HG03558 (cell line): ENCODE results near the gene DLGAP1.

ENCODE experiments used
- ATAC-seq: cut with Tn5 transposase; IDR thresholded peaks from one replicate; pipeline ENCODE4 v1.9.1; 2021; ENCODE audit warnings: moderate number of reproducible peaks; ENCODE audit not compliant: unreplicated experiment; ENCODE audit errors: extremely low read depth

Gene DLGAP1

GRCh38 chr18:4020026-4020425 lies 435.1 kb downstream of the DLGAP1 start:
- ATAC-seq, result no peak

- ATAC-seq, result no peak
These were observed 437.6 kb downstream of the DLGAP1 start for GRCh38 chr18:4017480-4017879.

- ATAC-seq, result no peak
These were observed 438.6 kb downstream of the DLGAP1 start for GRCh38 chr18:4016391-4017049.

- no peak for ATAC-seq
These were observed 447.3 kb downstream of the DLGAP1 start for GRCh38 chr18:4007846-4008245.

- ATAC-seq, result no peak
These were observed 450.8 kb downstream of the DLGAP1 start for GRCh38 chr18:4004183-4004829.

GRCh38 chr18:3998698-3999333 lies 456.3 kb downstream of the DLGAP1 start:
- no peak for ATAC-seq

GRCh38 chr18:3995476-3996102 lies 459.5 kb downstream of the DLGAP1 start:
- ATAC-seq, result no peak

- no peak for ATAC-seq
These were observed 461.0 kb downstream of the DLGAP1 start for GRCh38 chr18:3993941-3994687.

GRCh38 chr18:3985664-3986063 lies 469.4 kb downstream of the DLGAP1 start:
- no peak for ATAC-seq

GRCh38 chr18:3985020-3985419 lies 470.1 kb downstream of the DLGAP1 start:
- no peak for ATAC-seq

- ATAC-seq, result no peak
These were observed 470.8 kb downstream of the DLGAP1 start for GRCh38 chr18:3984163-3984757.

- ATAC-seq, result no peak
These were observed 471.6 kb downstream of the DLGAP1 start for GRCh38 chr18:3983351-3983969.

- no peak for ATAC-seq
These were observed 472.6 kb downstream of the DLGAP1 start for GRCh38 chr18:3982541-3982940.

- no peak for ATAC-seq
These were observed 476.1 kb downstream of the DLGAP1 start for GRCh38 chr18:3979024-3979423.

- no peak for ATAC-seq
These were observed 481.8 kb downstream of the DLGAP1 start for GRCh38 chr18:3973191-3973850.

GRCh38 chr18:3972291-3972930 lies 482.7 kb downstream of the DLGAP1 start:
- no peak for ATAC-seq

GRCh38 chr18:3970929-3971328 lies 484.2 kb downstream of the DLGAP1 start:
- ATAC-seq, result no peak

GRCh38 chr18:3967359-3968180 lies 487.5 kb downstream of the DLGAP1 start:
- ATAC-seq, result no peak
